ENCODE measurements around the gene AUTS2.
"Not testable (repeated sequence)": the region's sequence is repeated elsewhere in the genome, so short reads cannot be mapped to it uniquely, and the experiment has no call there.

The AUTS2 gene

DNA sequence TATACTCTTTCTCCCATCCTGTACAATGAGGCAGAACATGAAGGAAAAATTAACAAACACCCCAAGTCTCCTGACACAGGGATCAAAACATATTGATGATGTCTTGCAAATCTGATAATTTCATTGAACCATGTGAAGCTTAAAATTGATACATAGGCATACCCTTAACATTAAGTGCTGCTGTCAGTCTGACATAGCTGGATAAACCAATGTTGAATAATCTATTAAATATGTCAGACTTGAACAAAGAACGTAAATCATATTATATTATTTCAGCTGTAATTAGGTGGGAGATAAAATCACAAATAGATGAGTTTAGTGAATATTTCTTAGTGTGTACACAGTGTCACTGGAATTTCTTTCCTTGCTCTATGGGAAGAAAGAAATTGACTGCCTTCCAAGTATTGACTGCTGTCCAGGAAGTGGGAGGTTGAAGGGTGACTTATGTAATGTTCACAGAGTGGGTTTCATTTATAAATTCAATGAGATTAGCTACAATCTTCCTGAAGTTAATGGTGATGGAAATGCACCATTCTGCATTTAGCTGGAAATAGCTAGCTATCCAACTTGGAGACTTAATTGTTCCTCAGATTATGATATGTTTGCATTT is 170.8 kb downstream of the AUTS2 start:
- no peak for DNase-seq

- no peak for DNase-seq
Observed at GRCh38 chr7:69769826-69770225, 171.6 kb downstream of the AUTS2 start.

DNA sequence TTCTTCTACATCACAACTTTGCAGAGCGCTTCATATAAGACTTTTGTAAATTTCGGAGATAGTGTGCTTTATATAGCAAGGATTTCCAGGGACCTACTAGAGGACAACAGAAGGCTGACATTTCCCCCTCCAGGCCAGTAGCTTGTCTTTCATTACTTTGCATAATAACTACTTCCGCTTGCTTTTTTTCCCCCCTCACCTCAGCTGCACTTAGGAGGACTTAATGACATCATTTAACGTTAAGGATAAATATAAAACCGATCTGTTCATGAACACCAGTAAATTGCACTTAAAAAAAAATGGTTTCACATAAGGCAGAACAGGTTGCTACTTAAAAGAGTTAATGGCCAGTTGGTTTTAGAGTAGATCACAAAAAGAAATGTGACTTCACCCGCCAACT is 172.3 kb downstream of the AUTS2 start:
- DNase-seq = no peak

DNA sequence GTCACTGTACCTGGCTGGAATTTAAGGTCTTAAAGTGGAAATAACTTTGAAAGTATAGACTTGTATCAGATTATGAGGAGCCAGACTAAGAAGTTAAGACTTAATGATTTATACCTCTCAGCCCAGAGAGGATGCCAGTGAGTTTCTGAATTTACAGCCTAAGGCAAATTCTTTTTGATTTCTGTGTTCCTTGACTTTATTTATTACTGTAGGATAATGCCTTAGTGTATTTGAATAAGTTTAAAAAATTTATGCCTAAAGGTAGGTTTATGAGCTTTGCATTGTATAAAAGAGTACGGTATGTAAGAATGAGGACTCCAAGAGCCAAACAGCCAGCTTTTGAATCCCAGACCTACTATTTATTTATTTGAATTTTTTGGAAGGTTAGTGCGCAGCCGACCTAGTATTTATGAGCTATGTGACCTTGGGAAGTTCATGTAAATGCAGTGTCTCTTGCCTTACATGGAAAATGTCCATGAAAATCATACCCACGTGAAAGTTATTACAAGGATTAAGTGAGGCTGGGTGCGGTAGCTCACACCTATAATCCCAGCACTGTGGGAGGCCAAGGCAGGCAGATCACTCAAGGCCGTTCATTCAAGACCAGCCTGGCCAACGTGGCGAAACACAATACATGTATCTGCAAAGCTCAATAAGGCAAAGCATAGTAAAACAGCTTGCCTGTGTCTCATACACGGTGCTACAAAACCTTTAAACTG is 174.6 kb downstream of the AUTS2 start:
- DNase-seq = no peak

DNA sequence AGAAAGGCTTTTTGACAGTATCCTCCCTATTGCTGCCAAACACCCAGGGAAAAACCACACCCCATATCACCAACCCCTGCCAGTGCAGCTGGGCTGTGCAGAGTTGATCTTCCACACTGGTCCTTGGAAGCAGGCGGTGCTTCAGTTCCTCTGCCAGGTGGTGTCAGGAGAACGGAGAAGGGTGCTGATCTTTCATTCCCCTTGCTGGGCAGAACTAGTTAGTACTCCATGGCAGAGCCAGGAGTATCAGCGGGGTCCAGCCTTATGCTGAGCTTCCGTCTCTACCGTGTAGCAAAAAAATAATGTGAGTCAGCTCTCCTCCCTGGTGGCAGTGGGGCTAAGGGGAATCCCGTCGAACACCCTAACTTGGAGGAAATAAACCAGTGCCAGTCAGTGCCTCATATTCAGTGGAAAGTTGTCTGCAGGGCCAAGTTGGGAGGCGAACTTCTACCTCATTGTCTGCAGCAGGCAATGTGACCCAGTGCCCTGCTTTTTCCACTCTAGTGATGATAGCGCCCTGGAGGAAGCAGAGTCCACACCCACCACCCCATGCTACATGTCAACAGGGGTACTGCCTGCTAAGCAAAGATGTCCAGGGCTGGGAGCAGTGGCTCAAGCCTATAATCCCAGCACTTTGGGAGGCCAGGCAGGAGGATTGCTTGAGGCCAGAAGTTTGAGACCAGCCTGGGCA is 175.4 kb downstream of the AUTS2 start:
- no peak for DNase-seq

DNA sequence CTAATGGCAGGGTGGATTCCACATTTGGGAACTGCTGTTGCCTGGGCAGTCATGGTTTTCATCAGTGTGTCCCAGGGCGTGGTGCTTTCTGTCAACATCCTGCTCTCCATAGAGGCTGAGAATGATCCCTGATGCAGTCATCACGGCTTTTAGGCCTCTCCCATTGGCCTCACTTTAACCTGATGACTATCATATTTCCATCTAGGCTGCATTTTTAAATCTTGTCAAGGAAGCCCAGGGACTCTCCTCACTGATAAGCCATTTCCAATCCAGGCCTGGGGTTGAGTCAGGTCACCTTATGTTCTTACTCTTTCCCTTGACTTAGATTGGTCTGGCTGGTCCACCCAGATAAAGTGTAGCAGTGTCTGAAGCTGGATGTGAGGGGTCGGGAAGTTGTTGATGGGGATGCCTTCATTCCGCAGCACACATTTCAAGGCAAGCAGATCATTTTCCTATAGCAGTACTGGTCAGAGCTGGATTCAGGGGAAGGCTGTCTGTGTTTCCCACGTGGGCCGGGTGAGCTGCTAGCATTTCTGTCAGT is 177.0 kb downstream of the AUTS2 start:
- no peak for DNase-seq

- no peak for DNase-seq
Observed at GRCh38 chr7:69776611-69777010, 178.3 kb downstream of the AUTS2 start.

DNA sequence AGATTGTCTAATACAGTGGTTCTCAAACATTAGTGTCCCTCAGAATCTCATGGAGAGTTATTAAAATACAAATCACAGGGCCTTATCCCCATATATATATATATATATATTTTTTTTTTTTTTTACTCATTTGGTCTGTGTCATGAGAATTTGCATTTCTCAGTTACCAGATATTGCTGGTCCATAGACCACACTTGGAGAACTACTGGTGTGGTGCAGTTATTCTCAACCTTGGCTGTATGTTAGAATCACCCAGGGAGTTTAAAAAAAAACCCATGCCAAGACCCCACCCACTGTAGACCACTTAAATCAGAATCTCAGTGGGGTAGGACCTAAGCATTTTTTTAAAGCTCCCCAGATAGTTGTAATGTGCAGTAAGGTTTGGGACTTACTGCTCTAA is 179.9 kb downstream of the AUTS2 start:
- DNase-seq = no peak

GRCh38 chr7:69780379-69780778 is 182.1 kb downstream of the AUTS2 start:
- no peak for DNase-seq

- no peak for DNase-seq
Observed at GRCh38 chr7:69781412-69781846, 183.2 kb downstream of the AUTS2 start.

GRCh38 chr7:69782917-69783684 is 184.8 kb downstream of the AUTS2 start:
- DNase-seq = no peak

DNA sequence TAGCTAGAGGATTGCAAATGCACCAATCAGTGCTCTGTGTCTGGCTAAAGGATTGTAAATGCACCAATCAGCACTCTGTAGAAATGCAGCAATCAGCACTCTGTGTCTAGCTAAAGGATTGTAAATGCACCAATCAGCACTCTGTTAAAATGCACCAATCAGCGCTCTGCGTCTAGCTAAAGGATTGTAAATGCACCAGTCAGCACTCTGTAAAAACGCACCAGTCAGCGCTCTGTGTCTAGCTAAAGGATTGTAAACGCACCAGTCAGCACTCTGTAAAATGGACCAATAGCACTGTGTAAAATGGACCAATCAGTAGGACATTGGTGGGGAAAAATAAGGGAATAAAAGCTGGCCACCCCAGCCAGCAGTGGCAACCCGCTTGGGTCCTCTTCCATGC is 187.9 kb downstream of the AUTS2 start:
- DNase-seq = not testable (repeated sequence)

GRCh38 chr7:69786730-69787395 is 188.6 kb downstream of the AUTS2 start:
- DNase-seq = no peak

DNA sequence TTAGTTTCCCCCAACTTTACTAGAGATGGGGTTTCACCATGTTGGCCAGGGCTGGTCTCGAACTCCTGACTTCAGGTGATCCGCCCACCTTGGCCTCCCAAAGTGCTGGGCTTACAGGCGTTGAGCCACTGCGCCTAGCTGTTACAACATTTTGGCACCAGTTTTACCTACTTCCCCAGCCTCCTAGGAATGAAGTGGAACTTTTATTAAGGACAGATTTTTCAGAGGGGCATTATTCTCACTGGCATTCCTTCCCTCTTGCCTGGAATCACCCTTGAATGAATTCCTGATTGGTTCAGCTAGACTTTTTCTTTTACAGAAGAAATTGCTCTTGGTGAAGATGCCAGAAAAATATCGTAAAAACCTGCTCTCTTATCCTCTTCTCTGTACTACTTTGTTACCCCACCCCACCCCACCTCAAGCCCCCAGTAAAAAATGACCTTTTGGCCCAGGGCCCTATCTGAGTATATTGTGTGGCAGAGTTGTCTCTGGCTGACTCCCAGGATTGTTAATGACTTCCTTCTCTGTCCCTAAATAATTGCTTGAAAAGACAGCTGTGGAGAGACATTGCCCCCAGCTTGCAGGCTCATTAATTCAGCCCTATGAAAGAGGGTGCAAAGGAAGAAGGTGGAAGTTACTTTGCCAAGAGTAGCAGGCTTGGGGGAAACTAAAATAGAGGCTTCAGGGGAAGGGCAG is 189.6 kb downstream of the AUTS2 start:
- DNase-seq = no peak

DNA sequence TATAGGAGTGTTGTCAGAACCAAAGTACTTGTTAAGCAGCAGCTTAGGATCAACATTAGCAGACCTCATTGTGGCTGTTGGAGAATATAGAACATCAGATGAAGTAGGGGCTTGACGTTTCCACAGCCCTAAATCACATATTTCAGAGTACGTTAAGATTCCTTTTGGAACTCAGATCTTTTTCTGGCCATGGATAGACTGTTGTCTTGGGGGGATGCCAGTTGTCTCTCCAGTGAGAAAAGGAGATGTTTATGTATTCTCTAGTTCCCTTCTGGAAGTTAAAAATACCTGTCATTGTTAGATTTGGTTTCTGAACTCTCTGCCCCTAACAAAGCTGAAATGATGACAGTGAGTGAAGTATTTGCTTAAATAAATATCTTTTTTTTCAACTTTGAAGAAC is 191.3 kb downstream of the AUTS2 start:
- no peak for DNase-seq

DNA sequence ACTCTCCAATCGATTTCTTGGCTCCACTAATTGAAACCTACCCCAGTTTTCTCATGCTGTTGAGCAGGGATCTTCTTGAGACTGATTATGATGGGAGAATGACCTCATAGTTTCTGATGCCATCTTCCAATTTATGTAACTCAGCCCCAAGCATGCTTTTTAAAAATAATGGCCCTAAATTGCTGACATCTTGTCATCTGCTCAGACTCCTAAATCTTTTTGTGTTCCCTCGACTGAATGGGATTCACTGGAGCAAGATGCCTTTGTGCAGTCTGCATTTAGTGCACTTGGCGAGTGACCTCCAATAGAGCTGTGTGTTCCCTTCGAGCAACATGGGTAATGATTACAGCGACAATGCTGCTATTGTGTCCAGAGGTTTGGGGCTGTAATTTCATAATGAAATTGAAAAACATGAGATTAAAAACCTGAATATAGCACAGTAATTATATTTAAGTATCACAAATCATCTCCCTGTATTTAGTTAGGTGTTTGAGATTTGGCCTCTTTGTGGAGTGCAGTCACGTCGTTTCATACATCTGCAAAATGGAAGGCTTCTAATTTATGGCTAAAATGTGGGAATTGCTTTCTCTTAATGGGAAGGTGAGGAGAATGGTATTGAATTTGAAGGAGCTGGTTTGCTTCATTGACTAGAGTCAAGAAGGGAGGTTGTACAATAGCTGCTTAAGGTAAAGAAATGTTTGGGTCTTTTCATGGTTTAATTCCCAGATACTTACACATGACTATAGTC is 192.9 kb downstream of the AUTS2 start:
- no peak for DNase-seq

DNA sequence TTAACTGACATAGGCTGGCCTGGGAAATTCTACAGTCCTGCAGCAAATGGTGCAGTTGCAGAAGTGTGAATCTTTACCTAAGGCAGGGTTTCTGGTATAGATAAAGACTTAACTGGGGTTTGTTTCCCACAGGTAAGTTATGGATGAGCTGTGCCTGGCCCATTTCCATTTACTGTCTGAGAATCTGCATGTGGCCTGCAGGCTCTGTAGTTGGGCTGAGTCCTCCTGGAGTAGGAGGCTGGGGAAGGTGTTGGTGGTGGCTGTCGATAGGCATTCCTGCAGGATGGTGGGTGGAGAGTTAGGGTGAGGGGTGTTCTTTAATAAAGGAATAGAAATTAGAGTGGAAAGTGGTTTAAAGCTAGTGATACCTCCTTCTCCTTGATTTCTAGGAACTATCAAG is 193.5 kb downstream of the AUTS2 start:
- DNase-seq = no peak

DNA sequence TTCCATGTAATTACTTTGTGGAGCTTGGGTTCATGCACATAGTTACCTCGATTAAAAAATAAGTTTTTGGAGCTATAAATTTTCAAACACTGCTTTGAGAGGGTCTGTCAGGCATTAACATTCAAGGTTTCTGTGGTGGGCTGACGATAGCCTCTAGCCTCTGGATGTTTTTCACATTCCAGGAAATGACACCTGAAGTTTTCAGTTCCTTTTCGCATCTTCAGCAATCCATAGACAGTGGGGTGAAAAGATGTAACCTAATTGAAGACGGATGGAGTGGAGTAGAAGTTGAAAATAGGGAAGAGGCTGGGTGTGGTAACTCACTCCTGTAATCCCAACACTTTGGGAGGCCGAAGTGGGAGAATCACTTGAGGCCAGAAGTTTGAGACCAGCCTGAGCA is 197.7 kb downstream of the AUTS2 start:
- no peak for DNase-seq

- no peak for DNase-seq
Observed at GRCh38 chr7:69796416-69796815, 198.1 kb downstream of the AUTS2 start.

GRCh38 chr7:69799048-69799697 is 200.9 kb downstream of the AUTS2 start:
- no peak for DNase-seq

- DNase-seq = no peak
Observed at GRCh38 chr7:69799990-69800389, 201.7 kb downstream of the AUTS2 start.

Measured in amniotic stem cell (primary cell).